ENCODE data around the gene CDK14.

- TF ChIP-seq, protein P1, sequence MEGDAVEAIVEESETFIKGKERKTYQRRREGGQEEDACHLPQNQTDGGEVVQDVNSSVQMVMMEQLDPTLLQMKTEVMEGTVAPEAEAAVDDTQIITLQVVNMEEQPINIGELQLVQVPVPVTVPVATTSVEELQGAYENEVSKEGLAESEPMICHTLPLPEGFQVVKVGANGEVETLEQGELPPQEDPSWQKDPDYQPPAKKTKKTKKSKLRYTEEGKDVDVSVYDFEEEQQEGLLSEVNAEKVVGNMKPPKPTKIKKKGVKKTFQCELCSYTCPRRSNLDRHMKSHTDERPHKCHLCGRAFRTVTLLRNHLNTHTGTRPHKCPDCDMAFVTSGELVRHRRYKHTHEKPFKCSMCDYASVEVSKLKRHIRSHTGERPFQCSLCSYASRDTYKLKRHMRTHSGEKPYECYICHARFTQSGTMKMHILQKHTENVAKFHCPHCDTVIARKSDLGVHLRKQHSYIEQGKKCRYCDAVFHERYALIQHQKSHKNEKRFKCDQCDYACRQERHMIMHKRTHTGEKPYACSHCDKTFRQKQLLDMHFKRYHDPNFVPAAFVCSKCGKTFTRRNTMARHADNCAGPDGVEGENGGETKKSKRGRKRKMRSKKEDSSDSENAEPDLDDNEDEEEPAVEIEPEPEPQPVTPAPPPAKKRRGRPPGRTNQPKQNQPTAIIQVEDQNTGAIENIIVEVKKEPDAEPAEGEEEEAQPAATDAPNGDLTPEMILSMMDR (IDR thresholded peaks at IDR 0.05) = no peak
- no peak for TF ChIP-seq EZH2 (IDR thresholded peaks at IDR 0.05; ENCODE audit: borderline replicate concordance, insufficient read depth, low read depth, low read length, poor library complexity, severe bottlenecking)
Observed at GRCh38 chr7:91050677-91051076, 454.6 kb downstream of the CDK14 start.
